GDM1 (cell line): ENCODE results near the gene OLFM1.

Experiments
- DNase-seq: peaks from one replicate; lab custom pipeline; 2025; lab: John Stamatoyannopoulos, UW

Gene OLFM1

DNA sequence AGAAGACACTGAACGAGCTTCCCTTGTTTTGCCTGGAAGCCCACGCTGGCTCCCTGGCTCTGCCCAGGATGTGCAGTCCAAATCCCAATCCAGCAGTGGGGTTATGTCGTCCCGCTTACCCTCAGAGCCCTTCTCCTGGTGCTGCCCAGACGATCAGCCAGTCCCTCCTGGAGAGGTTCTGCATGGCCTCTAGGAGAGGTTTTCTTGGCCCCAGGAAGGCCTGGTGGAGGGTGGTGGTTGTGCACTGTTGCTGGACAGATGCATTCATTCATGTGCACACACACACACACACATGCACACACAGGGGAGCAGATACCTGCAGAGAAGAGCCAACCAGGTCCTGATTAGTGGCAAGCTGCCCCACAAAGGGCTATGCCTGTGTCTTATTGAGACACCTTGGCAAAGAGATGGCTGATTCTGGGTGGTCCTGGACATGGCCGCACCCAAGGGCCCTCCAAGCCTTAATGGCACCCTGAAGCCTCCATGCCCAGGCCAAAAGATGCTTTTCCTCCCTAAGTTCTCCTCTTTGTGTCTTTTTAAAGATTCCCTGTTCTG lies 10.5 kb upstream of the OLFM1 start:
- no peak for DNase-seq

DNA sequence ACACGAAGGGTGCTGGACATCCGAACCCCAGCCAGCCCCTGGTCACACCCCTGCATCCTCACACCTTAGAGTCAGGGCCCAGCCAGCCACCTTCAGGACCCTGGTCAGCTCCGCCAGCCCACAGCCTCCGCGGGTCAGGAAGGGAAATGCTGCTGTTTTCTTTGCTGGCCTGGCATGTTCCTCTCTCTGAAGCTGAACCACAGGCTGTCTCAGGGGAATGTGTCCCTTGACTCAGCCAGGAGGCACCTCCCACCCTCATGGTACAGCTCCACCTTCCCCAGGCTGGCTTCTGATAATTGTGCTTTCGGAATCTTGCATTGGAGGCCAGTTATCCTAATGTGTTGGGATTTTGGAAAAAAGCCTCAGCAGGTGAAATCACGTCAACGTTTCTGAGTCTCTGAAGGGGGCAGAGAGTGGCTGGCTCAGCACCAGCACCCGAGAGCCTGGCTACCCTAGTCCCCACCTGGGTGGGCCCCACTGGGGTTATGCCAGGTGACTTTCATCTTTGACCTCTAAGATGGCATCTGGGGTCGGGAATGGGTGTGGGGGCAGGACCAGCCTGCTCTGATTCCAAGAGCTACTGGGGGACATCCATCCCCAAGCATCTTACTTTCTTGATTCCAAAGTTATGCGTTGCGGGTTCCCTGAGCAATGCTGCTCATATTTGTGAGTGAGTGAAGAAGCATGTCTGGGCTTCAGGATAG lies 9.8 kb upstream of the OLFM1 start:
- DNase-seq: no peak

DNA sequence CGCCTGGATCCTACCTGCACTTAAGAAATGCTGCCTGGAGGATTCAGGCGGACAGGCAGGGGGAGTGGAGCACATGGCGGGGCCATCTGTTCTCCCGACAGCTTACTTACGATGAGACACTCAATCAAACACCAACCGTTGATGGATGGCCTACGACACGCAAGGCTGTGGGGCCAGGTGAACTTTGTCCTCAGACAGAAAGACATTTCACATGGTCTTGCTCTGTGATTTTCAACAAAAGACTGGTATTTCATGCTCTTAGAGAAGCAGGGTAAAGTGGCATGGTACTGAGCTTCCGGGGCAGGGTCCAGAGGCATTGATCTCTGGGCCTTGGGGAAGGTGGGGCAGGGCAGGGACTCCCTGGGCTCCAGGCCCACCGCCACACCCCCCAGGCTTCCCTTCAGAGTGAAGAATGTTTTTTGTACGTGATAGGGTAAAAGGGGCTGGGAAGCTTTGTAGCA lies 9.1 kb upstream of the OLFM1 start:
- no peak for DNase-seq

DNA sequence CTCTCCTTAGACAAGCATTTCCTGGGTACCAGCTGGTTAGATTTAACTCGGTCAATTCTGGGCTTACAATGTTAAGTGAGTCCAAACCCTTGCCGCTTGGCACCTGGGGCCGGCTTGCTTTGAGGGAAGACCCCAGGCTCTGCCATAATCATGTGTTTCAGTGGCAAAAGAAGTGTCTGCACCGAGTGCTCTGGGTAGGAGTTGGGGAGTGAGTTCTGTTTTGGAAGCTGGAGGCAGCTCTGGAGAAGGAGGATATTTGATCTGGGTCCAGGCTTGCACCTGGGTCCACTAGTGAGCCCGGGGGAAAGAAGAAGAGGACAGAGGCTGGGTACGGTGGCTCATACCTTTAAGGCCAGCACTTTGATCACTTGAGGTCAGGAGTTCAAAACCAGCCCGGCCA lies 8.4 kb upstream of the OLFM1 start:
- no peak for DNase-seq

DNA sequence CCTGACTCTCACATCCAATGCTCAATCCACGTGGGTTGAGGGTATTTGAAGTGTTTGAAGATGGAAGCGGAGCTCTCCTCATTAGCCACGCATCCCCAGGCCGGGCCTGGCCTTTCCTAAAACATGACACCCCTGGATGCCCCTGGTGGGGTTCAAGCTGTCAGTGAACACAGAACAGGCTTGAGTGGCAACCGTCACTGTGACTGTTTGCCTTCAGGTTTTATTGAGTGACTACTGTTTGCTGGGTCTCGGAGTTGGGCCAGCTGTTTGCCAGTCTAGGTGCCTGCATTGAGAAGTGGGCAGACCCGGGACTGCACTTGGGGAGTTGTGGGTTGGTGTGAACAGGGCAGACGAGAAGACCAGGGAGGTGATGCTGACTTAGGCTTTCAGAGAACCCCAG lies 7.8 kb upstream of the OLFM1 start:
- no peak for DNase-seq

DNA sequence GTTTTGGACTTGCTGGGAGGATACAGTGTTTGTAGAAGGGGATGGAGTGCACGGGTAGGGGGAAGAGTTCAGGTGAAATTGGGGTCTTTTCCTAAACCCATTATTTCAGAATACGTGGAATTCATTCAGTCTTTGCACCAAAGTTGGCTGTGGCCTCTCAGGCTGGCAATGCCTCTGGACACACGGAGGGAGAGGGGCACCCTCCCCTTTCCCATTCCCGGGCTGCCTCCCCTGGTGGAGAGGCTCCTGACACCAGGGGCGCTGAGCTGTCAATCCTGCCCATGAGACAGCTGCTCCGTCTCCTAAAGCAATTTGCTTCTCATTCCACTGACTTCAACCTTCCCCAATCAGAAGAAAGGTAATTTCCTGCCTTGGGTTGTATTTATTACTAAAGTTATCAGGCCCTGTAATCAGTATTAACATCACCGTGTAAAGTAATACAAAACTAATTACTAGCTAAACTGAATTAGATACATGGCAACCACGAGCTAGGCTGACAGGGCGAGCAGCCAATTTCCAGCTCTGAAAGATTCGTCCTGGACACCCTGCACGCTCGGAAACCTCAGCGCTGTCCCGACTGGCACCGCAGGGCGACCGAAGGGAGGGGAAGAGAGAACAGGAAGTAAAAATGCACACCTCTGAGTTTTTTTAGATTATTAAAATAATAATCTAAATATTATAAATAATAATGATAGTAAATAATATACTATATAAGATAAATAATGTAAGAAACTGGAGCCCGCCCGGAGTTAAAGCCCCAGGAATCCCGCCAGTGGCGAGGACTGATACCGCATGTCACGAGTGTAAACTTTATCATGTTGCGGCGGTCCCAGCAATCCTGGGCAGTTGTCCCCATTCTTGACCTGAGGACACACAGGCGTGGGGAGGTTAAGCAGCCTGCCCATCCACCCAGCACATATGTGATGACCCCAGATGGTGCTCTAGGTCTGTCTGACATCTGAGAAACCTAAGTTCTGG lies 6.9 kb upstream of the OLFM1 start:
- DNase-seq: no peak

DNA sequence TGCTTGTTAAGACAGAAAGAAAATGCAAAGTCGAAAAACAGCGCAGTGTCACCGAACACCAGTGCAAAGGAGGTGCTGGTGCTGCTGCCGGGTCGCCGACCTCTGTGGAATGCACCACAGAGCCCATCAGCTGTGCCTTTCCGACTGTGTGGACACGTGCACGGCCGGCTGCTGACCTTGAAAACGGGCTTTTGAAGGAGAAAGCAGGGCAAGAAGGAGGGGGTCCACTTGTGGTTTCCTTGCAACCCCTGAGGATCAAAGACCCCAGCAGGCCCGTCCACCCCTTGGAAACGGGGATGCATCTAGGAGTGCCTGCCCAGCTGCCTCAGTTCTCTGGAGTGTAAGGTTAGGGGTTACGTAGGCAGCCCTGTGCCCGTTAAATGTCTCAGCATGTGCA lies 6.2 kb upstream of the OLFM1 start:
- no peak for DNase-seq

DNA sequence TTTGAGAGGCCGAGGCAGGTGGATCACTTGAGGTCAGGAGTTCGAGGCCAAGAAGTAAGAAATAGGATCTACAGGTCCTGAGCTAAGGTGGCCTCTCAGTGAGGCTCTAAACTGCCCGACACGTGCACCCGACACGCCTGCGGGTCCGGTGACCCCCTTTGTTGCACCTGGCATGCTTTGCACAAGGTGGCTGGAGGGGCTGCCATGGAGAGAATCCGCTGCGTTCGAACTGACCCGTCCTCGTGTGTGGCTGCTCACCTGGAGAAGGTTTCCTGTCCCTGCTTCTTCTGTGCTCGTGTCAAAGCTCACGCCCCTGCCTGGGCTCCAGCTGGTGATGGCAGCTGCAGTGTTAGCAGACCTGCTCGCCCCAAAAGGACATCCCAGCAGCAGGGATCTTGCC lies 5.7 kb upstream of the OLFM1 start:
- no peak for DNase-seq

DNA sequence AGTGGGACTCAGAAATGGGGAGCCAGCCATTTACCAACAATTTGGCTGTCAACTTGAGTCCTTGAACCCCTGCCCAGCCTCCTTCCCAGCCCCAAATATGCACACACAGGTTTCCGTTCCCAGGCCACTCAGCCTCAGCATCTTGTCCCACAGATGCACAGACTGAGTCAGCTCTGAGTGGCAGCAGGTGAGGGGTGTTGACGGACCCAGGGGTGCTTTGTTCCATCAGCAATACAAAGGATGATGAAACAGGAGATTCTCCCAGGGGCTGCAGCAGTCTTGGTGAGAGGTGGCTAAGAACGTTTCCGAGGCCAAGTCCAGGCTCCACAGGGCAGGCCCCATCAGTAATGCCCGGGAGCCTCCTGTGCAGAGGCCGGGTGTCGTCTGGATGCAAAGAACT lies 4.9 kb upstream of the OLFM1 start:
- DNase-seq: no peak

DNA sequence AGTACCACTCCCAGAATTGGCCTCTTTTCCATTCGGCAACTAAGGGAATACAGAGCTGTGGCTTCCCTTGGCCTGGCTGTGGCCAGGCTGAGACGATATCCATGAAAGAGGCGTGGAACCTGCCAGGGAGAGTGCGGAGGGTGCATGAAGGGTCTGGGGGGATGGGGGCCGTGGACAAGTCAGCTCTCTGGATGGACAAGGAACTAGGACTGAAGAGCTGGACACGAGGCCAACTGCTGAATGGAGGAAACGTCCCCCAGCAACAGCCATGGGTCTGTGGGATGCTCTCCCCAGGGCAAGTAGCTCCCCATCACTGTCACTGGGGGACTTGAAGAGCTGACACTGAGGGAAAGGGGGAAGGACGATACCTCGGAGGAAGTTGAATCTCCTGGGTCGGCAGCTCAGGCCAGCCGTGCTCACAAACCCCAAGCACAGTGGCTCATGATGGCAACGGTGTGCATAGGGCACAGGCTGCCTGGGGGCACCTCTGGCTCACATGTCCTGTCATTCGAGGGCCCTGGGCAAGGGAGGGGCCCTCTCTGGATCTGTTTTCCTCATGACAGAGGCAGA lies 4.1 kb upstream of the OLFM1 start:
- DNase-seq: no peak

DNA sequence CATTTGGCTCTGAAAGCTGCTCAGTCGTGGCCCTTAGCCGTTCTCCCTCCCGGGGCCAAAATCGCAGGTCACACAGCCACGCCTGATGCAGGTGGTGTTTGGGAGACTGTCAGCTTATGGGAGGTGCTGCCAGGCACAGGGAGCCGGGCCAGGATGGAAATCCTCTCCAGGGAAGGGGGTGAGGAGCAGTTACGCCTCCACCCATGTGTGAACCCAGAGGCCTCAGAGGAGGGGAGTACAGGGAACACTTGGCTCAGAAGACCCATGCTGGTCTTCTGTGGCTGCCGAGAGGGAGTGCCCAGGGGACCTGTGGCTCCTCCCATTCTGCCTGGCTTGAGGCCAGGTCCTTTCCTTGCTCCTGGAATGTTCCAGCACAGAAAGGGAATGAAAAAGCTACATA lies 3.6 kb upstream of the OLFM1 start:
- no peak for DNase-seq

DNA sequence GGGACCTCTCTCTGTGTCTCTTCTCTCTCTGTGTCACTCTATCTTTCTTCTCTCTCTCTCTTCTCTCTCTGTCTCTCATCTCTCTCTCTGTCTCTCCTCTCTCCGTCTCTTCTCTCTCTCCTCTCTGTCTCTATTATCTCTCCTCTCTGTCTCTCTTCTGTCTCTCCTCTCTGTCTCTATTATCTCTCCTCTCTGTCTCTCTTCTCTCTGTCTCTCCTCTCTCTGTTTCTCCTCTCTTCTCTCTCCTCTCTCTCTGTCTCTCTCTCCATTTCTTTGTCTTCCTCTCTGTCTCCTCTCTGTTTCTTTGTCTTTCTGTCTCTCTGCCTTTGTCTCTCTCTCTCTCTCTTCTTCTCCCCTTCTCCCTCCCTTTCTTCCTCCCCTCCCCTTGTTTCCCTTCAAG lies 3.2 kb upstream of the OLFM1 start:
- DNase-seq: no peak

DNA sequence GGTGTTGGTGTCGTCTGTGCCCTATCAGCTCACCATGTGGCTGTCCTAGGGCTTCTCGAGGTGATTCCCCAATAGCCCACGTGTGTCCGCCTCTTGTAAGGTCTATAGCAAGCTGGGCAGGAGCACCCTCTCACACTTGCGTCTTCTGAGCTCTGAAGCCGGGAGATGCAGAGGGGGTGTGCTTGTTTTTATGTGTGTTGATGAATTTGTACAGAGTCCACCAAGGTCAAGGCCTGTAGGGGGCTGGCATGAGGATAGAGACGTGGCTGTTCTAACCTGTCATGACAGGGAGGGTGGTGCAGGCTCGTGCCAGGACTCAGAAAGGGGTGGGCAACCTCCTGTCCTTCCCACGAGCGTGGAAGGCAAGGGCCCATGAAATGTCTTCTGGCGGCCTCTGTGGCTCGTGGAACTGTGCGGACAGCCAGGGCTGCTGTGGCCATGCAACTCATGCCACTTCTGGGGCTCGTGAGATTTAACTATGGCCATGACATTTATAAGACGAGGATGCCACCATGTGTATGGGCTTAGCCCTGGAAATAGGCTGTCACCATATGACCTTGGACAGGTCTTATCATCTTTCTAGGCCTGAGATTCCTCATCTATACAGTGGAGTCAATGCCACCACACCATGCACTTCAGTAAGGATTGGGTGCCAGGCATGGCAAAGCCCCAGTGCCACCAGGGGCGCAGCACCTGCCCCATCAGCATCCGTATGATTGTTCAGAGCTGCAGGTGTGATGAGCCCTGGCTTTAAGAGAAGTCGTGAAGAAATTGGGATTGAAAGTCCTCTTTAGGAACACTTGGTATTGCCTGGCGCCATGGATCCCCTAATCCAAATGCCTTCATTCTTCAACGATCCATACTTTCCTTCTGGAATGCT lies 2.3 kb upstream of the OLFM1 start:
- DNase-seq: no peak

DNA sequence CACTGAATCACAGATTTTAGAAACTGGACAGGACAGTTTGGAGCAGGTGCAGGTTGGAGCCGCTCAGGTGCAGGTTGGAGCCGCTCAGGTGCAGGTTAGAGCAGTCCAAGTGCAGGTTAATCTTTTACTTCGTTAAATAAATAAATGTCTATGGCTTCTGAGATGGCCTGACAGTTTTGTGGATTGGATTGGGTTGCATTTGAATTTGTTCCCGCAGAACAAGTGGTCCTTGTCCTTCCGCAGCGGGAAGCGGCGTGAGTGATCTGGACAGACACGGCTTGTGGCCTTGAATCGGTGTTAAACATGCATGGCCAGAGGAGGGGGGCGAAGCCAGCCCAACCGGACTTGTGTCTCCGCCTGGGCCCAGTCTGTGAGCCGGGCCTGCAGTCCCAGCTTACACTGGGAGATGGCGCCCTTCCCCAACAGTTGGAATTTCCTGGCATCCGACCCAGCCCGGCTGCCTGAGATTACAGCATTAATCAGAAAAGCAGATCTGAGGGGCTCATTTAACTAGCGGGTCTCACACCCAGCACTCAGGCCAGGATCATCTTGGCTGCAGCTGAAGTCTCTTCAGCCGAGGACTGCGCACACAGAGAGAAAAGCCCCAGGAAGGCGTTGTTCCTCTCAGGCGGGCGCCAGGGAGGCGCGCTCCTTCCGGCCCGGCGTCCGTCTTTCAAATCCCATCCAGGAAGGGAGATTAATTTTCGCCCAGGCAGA lies 1.5 kb upstream of the OLFM1 start:
- no peak for DNase-seq

DNA sequence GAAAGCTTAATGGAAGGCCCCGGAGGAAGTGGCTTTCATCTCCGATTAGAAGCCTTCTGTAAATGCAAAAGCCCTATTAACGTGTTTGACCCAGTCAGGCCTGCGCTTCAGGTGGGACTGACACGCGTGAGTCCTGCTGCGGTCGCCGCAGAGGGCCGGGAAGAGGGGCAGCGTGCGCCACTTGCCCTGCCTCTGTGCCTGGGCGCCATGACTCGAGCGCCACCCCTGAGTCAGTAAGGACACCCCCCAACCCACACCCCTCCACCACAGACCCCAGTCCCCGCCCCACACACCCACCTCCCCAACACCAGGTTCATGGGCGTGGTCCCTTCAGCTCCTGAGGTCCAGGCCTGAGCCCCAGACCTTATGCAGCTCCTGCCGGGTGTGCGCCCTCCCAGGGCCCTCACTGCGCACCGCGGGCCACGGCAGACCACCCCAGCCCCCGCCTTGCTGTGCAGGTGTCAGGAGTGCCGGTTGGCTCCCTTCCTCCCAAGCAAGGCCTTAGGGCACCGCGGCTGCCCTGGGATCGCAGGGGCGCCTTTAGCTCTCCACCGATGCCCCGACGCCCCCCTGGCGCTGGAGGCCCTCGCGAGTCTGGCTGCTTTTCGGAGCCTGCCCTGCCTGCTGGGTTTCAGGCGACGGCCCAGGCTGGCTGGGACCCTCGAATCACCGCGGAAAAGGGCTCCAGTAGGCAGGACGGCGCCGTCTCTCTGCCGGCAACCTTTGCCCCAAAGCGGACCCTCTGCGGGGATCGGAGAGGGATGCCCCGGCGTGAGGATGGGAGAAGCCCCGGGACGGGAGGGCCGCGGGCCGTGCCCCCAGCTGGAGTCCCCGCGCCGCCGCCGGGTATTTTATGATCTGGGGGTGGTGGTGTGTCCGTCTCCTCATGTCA lies 625 bp upstream of the OLFM1 start:
- no peak for DNase-seq

DNA sequence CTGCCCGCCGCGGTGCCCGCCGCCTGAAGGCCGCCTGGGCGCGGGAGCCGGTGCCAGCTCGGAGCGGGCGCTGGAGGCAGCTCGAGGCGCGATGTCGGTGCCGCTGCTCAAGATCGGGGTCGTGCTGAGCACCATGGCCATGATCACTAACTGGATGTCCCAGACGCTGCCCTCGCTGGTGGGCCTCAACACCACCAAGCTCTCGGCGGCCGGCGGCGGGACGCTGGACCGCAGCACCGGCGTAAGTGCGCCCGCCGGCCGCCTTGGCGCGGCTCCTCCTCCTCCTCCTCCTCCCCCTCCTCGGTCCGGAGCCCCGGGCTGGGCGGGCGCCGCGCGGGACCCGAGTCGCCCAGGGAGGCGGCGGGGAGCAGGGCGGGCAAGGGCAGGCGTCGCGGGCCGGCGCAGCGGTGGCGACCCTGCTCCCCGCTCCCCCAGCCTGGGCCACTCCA lies 455 bp downstream of the OLFM1 start:
- no peak for DNase-seq

DNA sequence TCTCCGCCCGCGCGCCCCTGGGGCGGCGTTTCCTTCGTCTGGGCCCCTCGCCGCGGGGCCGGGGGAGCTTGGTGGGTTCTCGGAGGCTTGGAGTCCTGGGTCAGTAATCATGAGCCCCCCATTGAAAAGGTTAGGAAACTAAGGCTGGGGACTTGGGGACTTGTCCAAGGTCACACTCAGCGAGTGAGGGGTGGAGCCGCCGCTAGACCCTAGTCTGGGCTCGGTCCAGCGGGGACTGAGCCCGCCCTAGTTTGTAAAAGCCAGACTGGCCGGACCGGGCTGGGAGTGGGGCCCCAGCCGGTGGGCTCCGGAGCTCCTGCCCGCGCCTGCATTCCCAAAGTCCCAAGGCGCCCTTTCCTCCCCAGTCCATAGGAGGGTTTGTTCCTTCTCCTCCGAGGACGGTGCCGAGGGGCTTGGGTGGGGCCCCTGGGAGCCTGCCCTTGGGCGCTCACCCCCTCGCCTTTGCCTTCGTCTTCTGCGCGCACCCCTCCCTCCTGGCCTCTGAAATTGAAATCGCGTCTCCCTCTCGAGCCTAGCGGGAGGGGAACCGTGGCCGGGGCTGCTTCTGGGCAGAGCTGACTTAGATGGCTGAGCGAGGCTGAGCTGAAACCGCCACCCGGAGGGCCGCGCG lies 995 bp downstream of the OLFM1 start:
- no peak for DNase-seq

DNA sequence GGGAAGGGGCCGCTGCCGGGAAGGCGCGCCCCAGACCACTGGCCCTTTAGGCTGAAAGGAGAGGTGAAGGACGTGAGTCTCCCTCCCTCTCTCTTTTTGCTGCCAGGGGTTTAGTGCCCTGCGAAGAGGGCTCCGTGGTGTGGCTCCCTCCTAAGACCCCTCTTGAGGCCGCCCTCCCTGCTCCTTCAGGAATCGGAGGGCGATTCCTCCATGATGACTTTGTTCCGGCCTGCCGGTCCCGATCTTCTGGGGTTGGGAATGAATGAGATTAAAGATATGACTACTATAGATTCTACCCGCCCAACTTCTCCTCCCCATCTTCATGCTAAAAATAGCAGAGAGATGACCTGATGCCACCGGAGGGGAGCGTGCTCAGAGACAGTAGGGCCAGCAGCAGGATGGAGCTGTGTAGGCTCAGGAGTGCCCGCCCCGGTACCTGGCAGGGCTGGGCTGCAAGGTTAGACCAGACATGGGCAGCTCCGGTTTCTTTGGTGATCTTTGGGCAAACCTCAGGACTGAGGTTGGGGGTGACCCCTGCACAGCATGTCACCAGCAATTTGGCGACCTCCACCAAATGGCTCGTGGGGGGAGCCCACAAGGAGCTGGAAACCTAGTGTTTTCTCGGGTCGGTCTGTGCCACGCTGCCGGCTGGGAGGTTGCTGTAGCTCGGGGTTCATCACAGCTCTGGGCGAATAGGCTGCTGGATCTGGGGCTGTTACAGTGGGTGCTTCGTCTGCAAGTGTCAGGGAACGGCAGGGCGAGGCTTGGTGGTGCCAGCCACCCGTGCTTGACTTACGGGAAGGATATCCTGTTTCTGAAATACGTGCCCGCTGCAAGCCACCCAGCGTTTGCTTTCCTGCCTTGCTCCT lies 1.7 kb downstream of the OLFM1 start:
- no peak for DNase-seq
